Measurements from ENCODE around the gene APBB3.

GRCh38 chr5:140513124-140513523 lies 51.3 kb downstream of the APBB3 start:
- no peak for TF ChIP-seq CTCF (IDR thresholded peaks at IDR 0.05)
- no peak for TF ChIP-seq POLR2A (IDR thresholded peaks at IDR 0.05)
